GM21528 (cell line): ENCODE data around the gene CHMP4A.
"Not testable (repeated sequence)": the region's sequence is repeated elsewhere in the genome, so short reads cannot be mapped to it uniquely, and the experiment has no call there.

Experiments
- ATAC-seq: cut with Tn5 transposase; IDR thresholded peaks from one replicate; pipeline ENCODE4 v1.9.1; 2021; ENCODE audit warnings: mild to moderate bottlenecking, moderate library complexity; ENCODE audit not compliant: unreplicated experiment, low FRiP score

Gene CHMP4A

GRCh38 chr14:24249230-24250021 is 36.1 kb upstream of the CHMP4A start:
- ATAC-seq = no peak

DNA sequence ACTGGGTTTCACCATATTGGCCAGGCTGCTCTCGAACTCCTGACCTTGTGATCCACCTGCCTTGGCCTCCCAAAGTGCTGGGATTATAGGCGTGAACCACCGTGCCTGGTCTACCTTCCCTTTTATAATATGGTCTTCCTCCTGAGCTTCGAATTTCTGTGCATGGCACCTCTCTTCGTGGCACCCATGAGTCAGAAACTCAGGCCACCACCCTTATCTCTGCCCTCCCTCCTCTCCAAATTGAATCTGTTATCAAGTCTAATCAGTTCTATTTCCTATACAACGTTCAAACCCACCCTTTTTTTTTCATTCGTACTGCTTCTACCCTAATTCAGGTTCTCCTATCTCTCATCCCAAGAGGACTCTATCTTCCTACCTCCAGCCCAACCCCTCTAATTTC is 34.1 kb upstream of the CHMP4A start:
- no peak for ATAC-seq

- ATAC-seq = no peak
Measured at GRCh38 chr14:24246765-24247212, 33.5 kb upstream of the CHMP4A start.

- ATAC-seq = not testable (repeated sequence)
Measured at GRCh38 chr14:24245350-24245749, 32.1 kb upstream of the CHMP4A start.

DNA sequence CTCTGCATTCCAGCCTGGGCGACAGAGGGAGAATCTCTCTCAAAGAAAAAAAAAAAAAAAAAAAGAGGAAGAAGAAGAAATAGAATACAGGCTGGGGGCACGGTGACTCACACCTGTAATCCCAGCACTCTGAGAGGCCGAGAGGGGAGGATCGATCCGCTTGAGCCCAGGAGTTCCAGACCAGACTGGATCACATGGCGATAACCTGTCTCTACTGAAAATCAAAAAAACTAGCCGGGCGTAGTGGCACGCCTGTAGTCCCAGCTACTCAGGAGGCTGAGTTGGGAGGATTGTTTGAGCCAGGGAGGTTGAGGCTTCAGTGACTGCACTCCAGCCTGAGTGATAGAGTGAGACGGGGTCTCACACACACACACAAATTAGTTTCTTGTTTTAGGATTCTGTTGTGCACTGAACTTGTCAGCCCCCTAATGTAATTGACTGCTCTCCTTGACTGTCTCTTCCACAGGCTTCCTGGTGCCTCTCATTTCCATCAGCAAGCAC is 30.1 kb upstream of the CHMP4A start:
- peak; percentile 1 for ATAC-seq

DNA sequence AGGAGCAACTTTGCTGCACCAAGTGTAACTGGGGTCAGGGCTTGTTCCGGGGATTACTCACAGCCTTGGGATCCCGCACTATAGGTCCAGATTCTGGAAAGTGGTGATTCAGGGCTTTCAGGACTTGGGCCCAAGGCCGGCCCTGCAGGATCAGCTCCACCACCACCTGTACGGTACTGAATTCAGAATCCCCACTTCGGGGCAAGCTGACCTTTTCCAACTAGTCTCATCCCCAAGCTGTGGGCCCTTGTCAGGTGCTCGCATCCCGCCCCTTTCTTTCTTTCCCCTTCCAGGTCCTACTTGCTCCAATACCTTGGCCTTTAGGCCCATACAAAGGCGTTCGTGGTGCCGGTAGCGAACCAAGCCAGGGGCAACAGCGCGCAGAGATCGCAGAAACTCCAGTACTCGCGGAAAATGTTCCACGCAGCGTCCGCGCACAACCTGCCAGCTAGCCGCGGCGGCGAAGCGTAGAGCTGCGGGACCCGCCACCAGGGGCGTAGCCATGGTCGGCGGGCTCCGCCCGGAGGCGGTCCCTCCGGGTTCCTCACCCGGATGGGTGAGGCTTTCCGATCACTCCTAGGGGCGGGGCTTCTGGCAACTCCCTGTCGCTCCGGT is 28.6 kb upstream of the CHMP4A start:
- peak; percentile 84 for ATAC-seq

GRCh38 chr14:24240110-24240918 is 27.0 kb upstream of the CHMP4A start:
- no peak for ATAC-seq

GRCh38 chr14:24238527-24239037 is 25.3 kb upstream of the CHMP4A start:
- no peak for ATAC-seq

GRCh38 chr14:24238123-24238522 is 24.8 kb upstream of the CHMP4A start:
- ATAC-seq = no peak

DNA sequence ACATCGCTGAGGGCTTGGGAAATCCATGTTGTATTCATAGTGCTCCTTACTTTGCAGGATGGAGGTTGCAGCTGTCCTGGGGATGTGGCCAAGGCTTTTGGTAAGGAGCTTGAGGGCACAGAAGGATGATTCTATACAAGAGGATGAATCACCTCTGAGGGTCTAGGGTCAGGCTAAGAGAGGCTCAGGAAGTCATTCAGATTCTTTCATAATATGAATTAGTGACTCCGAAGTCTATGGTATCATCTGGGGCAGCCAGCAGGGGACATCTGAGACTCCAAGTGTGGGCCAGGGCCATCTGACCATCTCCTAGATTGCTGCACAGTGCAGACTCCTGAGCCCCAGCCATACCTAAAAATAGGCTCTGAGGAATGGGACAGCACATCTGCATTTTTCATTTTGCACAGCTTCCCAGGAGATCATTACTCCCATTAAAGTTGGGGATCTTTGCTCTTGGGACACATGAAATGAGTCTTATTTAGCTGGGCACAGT is 24.2 kb upstream of the CHMP4A start:
- ATAC-seq = no peak

DNA sequence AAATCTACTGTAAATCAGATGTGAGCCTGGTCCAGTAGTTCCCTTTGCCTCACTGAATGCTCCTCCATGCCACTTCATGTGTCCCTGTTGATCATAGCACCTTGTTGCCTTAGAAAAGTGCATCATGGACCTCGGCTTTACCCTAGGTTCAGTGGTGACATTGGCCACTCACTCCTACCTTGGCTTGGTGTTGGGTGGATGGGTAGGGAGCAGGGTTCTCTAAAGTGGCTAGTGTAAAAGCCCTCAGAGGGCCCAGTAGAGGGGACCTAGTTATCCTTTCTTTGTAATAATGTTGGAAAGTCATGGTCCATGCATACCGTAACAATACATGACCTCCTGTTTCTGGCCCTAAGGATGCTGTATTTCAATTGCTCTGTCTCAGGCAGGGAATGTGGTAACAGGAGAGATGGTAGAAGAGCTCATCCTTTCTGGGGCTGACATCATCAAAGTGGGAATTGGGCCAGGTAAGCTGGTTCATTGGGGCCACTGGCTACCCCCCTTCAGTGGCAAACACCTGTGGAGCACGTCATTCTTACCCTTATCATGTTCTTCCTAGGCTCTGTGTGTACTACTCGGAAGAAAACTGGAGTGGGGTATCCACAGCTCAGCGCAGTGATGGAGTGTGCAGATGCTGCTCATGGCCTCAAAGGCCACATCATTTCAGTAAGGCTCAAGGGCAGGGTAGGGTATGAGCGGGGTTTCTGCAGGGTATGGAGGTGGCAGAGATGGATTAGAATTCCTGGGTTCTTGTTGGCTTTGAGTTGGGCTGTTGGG is 23.6 kb upstream of the CHMP4A start:
- ATAC-seq = no peak

DNA sequence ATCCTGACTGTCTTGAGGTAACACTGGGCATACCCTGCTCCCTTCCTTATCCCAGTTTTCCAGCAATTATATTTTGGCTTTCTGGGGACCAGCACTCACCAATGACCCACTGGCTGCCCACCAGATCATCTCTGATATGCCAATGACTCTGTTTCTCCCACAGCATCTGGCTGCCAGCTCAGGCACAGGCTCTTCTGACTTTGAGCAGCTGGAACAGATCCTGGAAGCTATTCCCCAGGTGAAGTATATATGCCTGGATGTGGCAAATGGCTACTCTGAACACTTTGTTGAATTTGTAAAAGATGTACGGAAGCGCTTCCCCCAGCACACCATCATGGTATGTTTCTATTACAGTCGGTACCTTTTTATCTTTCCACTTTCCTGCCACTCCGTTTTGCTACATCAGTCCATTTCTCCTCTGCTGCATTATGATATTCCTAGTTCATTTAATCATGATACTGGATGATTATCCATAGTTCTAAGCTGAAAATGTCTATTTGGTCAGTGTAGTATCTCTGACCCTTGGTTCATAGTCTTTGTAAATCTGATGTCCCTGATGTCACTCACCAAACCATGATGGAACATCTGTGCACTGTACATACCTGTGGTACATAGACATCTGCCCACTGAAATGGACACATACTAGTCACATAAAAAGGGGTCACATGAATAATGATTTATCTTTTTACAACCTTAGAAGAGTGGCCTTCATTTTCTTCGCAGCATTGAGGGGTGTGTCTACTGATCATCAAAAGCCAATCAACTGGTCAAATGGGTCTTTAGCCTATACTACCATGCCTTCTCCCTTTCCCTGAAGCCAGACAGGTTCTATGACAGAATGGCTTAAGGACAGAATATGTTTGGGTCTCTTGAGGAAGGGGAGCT is 22.8 kb upstream of the CHMP4A start:
- no peak for ATAC-seq

GRCh38 chr14:24234095-24235005 is 21.1 kb upstream of the CHMP4A start:
- ATAC-seq = no peak

- no peak for ATAC-seq
Measured at GRCh38 chr14:24233538-24233866, 20.2 kb upstream of the CHMP4A start.

- ATAC-seq = peak; percentile 54
Measured at GRCh38 chr14:24232645-24233537, 19.6 kb upstream of the CHMP4A start, which contains the start of gene GMPR2. TSS of gene GMPR2 (plus strand) at chr14:24232929. CDS start at chr14:24233254, 325 bp downstream.

GRCh38 chr14:24232121-24232644 is 18.9 kb upstream of the CHMP4A start, which contains the start of gene NEDD8:
TSS of gene NEDD8 (minus strand) at chr14:24232367. CDS start at chr14:24232267, 100 bp downstream.
- peak; percentile 68 for ATAC-seq
